HUDEP-2 (cell line): ENCODE results near the gene OLFM3.

ENCODE experiments used
- DNase-seq, 76 experiments: peaks; one replicate each; lab custom pipeline; 2025; ENCODE audit not compliant: unreplicated experiment in 76 of 76; lab: John Stamatoyannopoulos, UW

Gene OLFM3

DNA sequence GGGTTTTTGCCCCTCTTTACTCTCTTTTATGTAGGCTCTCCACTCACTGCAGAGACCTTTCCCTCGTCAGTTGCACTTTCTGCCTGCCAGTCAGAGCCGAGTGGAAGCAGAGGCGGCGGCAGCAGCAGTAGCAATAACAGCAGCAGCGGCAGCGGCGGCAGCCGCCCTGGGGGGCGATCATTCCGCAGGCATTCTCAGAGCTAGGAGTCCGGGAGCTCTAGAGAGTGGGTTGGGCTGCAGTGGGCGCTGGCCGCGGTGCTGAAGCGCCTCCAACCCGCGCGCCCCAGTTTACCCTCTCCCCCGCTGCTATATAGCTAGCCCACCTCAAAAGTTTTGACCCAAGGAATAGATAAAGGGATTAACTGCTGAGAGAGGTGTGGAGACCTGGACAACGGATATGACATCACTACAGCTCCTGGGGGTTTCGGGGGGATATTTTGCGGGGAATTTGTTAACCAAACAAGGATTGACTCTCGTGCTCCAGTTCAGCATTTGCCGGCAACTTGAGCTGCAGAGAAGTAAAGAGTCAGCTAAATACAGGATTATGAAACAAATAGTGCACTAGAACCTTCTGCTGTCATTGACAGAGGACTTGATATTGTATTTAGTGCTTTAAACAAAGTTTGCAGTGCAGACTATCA is at the start of gene OLFM3:
OLFM3 (minus strand) TSS at position 102 of the 641 bp plus-strand sequence.
- no peak for DNase-seq

DNA sequence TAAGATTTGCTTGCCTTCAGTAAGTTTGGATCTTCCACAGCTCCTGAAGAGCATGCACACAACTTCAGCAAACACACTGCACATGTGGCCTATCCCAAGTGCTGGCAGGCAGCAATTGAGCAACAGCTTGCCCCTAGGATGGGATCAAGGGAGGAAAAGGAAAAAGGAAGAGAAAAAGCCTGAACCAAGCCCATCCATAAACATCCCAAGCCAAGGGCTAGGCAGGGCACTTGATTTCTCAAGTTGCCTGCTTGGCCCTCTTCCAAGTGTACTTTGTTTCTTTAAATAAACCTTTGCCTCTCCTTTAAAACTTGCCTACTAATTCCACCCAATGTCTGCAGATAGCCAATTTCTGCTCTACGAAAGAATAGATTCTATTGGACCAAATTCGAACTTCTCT is 49.0 kb upstream of the OLFM3 start:
- no peak for DNase-seq

DNA sequence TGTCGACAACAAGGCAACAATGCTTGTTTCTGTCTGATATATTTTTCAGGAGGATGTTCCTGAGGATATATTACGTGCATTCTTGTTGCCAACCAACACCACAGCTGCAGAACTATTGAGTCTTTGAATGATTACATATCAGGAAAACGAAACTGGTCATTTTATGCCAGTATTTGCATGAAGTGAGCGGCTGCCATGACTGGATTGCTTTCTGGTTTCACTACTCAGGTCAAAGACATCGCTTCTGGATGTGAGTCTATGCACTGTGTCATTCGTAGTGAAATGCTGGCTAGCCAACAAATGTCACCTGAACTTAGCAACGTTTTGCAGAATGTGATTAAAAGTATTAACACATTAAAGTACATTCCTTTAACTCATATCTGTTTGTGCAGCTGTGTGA is 35.8 kb upstream of the OLFM3 start:
- no peak for DNase-seq

DNA sequence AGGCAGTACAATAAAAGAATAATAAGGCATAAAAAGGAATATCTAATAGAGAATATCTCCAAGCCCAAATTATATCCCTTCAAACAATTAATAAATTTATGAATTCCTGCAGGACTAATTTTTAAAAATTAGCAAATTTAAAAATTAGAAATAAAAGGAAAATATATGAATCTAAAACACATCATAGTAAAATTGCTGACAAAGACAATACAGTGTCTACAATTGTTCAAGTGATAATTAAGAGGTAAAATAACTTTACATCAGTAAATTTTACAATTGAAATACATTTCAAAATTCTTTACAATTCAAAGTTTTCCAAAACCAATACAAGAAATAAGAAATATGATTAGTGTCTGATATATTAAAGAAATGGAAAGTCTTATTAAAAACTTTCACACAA is 22.8 kb upstream of the OLFM3 start:
- DNase-seq = no peak

DNA sequence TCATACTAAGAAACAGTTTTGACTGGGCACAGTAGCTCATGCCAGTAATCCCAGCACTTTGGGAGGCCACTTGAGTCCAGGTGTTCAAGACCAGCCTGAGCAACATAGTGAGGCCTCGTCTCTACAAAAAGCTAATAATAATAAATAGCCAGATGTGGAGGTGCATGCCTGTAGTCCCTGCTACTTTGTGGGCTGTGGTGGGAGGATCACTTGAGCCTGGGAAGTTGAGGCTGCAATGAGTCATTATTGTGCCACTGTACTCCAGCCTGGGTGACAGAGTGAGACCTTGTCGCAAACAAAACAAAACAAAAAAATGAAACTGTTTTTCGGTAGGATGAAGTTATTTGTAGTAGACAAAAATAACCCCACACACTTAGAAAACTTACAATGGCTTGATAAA is 19.0 kb upstream of the OLFM3 start:
- DNase-seq = no peak

DNA sequence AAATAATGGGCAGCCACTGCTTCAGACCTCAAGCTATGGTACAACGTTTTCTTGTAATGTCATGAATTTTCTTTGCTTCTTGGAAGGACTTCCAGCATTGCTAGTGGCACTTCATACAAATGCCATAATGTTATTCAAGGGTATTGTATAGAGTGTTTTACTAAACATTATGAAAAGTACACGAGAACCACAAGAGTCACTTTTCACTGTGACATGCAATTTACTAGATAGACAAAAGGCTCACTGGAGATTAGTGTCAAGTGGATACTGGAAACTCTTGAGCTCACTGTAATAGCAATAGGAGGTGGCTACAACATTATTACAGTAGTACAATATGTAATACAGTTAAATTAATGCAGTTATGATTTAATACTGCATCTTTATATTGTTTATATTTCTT is 5.3 kb upstream of the OLFM3 start:
- no peak for DNase-seq

DNA sequence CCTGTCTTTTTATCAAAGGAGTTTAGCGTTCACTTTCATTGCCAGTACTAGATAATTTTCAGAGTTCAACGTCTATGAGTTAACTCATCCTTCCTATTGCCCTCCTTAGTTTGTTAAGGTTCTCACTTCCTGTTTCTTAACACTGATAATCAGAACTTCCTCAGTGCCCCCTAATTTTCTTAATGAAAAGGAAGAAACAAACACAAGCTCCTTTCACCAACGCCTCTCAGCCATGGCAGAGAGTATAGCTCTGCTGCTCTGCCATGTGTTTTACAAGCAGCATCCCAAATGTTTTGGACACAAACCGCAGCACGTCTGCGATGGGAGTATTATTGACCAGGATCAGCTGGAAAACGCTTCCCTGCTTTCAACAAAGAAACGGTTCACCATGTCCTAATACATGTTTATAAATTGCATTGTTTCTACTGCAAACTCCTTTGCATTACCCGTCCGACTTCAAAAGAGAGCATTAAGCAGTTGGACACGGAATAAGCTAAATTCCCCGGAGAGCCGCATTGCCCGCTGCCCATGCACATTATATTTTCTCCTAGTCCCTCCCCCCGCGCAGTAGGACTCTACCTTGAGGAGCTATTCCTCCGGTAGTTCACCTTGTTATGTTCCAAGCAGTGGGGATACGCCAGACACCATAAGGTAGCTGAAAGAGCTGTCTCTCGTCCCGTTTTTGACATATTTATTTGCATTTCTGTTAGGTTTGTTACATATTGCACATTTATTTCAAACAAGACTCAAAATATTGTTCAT is 561 bp downstream of the OLFM3 start:
- DNase-seq = no peak

DNA sequence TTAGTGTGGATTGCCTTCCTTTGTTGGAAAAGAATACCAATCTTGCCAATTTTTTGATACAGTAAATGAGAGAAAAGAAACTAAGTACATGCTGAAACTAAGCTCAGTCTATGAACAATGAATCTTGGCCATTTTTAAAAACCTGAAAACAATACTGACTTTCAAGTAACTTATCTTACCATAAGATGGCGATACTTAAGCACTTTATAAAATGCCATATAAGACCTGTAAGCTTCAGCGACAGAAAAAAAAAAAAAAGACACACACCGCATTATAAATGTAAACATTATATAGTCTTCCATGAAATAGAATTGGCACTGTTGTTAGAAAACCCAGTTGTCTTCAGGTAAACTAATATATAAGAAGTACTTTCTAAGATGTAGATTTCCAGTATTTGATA is 3.0 kb downstream of the OLFM3 start:
- DNase-seq = no peak

DNA sequence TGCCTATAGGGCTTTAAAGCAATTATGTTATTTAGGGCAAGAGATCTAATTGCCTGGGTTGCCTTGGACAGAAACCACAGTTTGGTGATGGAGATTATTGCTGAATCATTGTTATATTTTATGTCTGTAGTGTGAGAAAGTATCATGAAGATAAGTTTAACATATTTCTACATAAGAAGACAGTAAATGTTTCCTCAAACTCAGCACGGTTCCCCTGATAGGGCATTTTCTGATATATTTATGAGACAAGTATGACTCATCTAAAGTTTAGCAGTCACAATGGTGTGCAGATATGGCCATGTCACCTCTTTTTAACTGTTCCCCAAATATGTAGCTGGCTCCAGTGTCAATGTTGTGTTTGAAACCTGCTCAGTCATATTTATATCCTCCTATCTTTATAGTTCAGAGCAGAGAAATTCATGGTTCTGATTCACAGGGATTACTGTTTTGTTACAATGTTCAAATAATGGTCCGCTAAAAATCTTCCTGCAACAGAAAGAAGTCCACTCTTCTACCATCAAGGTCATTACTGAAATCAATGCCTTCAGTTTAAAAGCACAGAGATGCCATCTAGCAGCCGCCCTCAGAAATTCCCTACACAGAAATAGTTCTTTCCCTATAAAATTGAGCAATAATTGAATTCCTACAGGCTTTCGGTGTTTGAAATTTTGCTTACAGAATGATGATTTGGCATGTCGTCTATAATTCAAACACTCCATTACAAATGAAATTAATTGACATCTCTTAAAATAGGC is 3.7 kb downstream of the OLFM3 start:
- DNase-seq = no peak

DNA sequence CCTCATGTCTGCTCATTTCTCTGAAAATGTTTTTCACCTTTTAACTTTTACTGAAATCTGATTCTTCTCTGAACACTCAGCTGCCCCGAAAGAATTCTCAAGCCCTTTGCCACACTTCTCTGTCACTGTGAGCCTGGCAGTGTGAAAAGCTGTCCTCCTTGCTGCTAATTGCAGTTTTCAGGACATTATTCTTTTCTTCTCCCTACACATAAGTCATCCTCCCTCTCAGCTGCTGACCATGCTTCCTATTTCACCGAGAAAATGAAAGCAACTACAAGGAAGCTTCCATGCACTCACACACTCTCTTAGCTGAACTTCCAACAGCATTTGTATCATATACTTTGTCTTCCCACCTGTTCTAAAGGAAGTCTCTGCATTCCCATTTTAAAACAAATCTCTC is 15.8 kb downstream of the OLFM3 start:
- no peak for DNase-seq

DNA sequence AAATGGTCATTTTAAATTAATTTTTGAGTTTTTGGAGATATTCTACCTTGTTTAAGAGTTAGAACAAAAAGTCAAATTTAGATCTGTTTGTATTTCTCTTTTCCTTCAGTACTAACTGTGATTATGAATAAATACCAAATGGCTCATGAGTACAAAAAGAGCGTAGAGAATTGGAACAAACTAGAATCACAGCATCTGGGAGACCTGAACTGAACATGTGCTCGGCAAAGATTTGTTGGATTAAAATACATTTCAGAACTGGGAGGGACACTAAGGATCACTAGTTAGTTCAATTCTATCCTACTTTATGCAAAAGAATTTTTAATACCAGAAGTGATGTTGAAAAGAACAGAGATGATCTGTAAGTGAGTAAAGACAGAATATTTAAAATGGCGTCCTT is 19.5 kb downstream of the OLFM3 start:
- no peak for DNase-seq

DNA sequence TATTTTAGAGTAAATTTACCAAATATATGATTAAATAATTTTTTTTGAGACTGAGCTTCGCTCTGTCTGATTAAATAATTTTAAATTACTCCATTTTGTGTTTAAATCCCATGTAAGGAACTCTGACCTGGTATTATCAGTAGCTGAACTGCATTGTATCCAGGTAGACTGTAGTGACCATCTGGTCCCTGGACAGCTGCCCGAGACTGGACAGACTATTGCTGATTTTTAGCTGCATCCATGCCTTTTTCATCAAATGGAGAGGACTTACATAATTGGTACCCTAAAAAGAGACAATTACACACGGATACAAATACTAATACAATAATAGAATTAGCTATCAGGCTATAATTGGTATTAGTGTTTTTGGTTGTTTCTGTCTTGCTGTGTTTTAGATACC is 20.6 kb downstream of the OLFM3 start:
- DNase-seq = no peak

DNA sequence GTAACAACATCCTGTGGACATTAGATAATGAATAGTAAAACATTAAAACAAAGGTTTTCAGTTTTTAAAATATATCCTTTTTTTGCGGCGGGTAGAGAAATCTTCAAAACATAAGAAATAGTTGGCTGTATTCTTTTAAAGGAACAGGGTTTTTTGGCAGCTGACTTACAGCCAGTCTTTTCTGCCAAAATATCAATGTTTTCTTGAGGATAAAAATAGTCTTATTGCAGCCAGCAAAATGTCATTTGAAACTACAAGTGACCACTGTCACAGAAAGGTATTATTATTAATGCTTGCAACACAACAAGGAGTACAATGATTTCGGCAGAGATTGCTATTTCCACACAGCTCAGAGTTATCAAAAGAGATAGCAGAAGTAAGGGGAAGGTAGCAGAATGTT is 21.4 kb downstream of the OLFM3 start:
- DNase-seq = no peak

DNA sequence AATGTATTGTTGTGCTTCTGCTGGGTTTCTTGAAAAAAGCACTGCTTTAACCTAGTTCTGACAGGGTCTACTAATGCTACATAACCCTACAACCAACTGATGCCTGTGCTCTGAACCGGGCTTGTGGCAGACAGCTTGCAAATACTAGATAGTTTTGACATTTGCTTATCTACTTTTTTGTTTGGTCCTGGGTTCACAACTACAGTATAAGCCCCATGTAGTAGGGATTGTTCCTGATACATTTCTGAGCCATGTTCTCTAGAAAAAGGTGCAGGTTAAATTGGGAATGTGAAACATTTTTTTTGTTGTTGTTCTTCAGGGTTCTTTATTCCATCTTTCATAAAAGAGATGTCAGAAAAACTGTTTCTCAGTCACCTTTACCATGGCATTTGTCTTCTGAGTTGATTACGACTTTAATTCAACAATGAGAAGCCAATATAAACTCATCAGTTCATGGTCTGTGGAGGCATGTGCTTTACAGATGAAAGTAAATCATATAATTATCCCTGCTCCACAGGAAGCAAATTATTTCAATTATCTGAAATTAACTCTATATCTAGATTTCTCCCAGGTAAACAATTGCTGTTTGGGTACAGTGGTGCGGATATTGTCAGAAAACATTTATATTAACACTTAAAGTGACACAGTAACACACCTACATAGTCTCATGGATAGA is 22.0 kb downstream of the OLFM3 start:
- no peak for DNase-seq

DNA sequence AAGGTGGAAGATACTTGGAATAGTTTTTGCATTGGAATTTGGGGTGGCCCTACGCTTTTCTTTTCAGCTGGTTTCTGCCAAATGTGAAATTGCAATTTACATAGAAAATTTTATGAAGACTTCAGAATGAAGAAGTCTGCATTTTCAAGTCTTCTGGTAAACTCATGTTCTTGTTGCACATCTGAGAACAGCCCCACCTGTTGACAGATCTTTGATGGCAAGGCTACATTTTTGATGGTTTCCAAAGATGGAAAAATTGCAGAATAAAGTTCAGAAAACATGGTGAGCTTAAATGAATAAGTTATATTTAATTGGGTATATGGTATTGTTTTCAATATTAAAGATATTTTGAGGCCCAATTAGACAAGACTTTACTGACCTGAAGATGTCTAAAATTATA is 25.4 kb downstream of the OLFM3 start:
- DNase-seq = no peak

DNA sequence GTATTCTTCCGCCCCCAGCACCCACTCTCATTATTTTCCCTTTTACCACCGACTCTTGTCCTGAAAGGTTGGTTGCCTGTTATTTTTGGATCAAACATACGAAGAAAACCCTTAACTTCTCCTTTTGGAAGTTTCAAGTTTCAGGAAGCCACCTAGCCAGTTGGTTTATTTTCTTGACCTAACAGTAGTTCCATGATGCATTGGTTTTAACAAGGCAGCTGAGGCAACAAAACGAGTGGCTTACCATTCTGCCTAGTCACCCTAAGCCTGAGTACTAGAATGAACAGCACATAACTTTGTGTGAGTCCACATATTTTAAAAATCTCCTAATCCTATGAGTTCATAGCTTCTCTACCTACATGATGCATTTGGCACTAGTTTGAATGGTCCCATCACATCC is 28.9 kb downstream of the OLFM3 start:
- no peak for DNase-seq

DNA sequence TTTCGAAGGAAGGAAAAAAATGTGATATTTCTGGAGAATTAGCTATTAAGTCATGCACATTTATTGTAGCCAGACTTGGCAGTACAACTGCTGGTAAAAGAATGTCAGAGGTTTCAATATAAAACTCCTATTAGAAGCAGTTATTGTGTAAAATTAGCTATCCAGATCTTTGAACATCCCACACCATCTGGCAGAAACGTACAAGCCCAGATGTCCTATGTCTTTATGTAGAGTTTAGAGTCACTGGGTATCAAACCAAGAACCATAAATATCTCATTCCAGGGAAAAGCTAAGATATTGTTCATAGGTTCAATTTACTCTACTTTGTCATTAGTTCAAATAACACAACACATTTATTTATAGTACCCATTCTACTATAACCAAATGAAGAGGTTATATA is 31.4 kb downstream of the OLFM3 start:
- DNase-seq = no peak

DNA sequence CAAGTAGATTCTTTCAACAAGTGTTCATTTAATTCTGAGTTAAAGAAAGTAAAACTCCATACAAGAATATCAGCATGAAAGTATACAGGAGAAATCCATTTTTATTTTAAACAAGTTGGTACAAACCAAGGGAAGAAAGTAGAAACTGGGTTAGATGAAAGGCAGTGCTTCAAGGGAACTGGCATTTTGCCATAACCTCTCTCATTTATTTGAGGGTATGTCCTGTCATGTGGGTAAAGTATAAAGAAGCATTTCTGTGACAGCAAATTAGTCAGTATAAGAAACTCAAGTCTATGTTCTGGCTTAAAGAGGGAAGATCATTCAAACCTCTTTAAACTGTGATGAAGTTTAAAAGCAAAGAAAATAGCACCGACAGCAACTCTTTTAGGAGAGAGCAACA is 32.0 kb downstream of the OLFM3 start:
- no peak for DNase-seq

DNA sequence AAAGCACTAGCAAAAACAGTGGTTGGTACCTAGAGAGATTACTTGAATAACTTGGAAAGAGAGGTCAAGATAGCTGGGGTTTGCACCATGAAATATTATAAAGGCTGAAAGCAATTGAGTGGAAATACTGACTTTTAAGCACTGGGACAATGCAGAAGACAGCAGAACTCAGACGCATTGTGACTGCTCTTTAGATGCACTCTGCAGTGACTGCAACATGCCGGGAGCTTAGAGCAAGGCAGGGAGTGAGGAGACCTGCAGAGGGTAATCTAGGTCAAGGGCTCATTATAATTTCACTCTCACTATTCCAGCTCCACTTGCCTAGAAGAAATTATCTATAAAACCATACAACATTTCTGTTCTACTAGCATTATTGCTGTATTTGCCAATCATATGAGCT is 36.6 kb downstream of the OLFM3 start:
- DNase-seq = no peak

DNA sequence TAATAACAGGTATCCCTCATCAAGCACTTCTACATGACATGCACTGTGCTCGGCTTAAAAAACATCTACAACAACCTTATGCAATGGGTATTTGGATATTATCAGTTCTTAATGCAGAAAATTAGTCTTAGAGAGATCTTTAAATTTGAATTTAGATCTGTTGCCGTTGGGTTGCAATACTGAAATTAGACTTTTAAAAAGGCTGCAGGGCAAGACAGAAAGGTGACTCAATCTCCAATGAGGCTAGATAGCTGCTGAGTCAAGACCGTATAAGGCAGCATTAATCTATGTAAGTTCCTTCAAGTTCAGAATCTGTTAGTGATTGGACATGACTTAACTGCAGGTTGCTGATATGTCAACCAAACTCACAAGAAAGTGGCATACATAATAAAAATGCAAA is 37.3 kb downstream of the OLFM3 start:
- DNase-seq = no peak

DNA sequence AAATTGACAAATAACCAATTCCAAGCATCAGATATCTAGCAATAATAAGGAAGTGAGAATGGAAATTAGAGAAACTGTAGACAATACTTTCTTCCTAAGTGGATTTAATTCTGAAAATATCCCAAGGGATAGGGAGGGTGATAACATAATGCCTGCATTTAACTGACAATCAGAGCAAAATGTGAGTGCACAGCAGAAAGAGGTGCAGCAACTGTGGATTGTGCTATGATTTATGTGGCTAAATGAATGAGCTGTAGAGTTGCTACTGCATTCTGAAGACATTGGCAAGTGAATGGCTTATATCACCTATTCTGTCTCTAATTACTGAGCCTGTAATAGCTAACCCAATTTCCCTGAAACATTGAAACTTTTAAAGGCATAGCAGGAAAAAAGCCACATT is 39.0 kb downstream of the OLFM3 start:
- DNase-seq = no peak
